Measurements from ENCODE around the gene ATL2. TPM values are rescaled to one million over a fixed set of nuclear protein-coding genes. Genes with fewer than 3 reads are reported as not detected.
"Not testable (repeated sequence)": the region's sequence is repeated elsewhere in the genome, so short reads cannot be mapped to it uniquely, and the experiment has no call there.

The ATL2 gene
- total RNA-seq, 1 donor from 2014 or later = 68.1 TPM

- DNase-seq (ENCODE audit: low spot score) = no peak
These were observed 49.5 kb downstream of the ATL2 start for GRCh38 chr2:38327580-38327979.

- no peak for DNase-seq (ENCODE audit: low spot score)
These were observed 53.5 kb downstream of the ATL2 start for GRCh38 chr2:38323623-38324022.

- DNase-seq (ENCODE audit: low spot score) = no peak
These were observed 54.7 kb downstream of the ATL2 start for GRCh38 chr2:38322224-38322914.

- DNase-seq (ENCODE audit: low spot score) = not testable (repeated sequence)
These were observed 57.8 kb downstream of the ATL2 start for GRCh38 chr2:38319240-38319639.

- DNase-seq (ENCODE audit: low spot score) = no peak
These were observed 59.3 kb downstream of the ATL2 start for GRCh38 chr2:38317725-38318124.

GRCh38 chr2:38315707-38316333, 61.3 kb downstream of the ATL2 start:
- peak; percentile 61 for DNase-seq (ENCODE audit: low spot score)

- peak; percentile 77 for DNase-seq (ENCODE audit: low spot score)
These were observed 68.3 kb downstream of the ATL2 start for GRCh38 chr2:38308821-38309220.

GRCh38 chr2:38301969-38302702, 74.9 kb downstream of the ATL2 start:
- DNase-seq (ENCODE audit: low spot score) = no peak

GRCh38 chr2:38301340-38301968, 75.6 kb downstream of the ATL2 start:
- DNase-seq (ENCODE audit: low spot score) = no peak

GRCh38 chr2:38298539-38298938, 78.5 kb downstream of the ATL2 start:
- DNase-seq (ENCODE audit: low spot score) = no peak

- no peak for DNase-seq (ENCODE audit: low spot score)
These were observed 80.8 kb downstream of the ATL2 start for GRCh38 chr2:38296197-38296780.

GRCh38 chr2:38294597-38294996, 82.5 kb downstream of the ATL2 start:
- DNase-seq (ENCODE audit: low spot score) = no peak

- no peak for DNase-seq (ENCODE audit: low spot score)
These were observed 83.8 kb downstream of the ATL2 start for GRCh38 chr2:38293152-38293865.

GRCh38 chr2:38290332-38290731, 86.7 kb downstream of the ATL2 start:
- no peak for DNase-seq (ENCODE audit: low spot score)

- DNase-seq (ENCODE audit: low spot score) = no peak
These were observed 92.1 kb downstream of the ATL2 start for GRCh38 chr2:38284971-38285370.

- DNase-seq (ENCODE audit: low spot score) = no peak
These were observed 95.9 kb downstream of the ATL2 start for GRCh38 chr2:38281095-38281742.

- DNase-seq (ENCODE audit: low spot score) = no peak
These were observed 97.9 kb downstream of the ATL2 start for GRCh38 chr2:38279201-38279600.

- DNase-seq (ENCODE audit: low spot score) = not testable (repeated sequence)
These were observed 99.0 kb downstream of the ATL2 start for GRCh38 chr2:38278117-38278438.

- peak; percentile 13 for DNase-seq (ENCODE audit: low spot score)
These were observed 99.6 kb downstream of the ATL2 start for GRCh38 chr2:38277245-38278116.

All from umbilical cord (tissue), 2 donors.